GM18511 (cell line): Measurements from ENCODE around the gene IL1RL1.

Experiments
- ATAC-seq: cut with Tn5 transposase; IDR thresholded peaks from one replicate; pipeline ENCODE4 v1.9.1; 2021; ENCODE audit warnings: mild to moderate bottlenecking, moderate library complexity; ENCODE audit not compliant: unreplicated experiment

IL1RL1 gene

DNA sequence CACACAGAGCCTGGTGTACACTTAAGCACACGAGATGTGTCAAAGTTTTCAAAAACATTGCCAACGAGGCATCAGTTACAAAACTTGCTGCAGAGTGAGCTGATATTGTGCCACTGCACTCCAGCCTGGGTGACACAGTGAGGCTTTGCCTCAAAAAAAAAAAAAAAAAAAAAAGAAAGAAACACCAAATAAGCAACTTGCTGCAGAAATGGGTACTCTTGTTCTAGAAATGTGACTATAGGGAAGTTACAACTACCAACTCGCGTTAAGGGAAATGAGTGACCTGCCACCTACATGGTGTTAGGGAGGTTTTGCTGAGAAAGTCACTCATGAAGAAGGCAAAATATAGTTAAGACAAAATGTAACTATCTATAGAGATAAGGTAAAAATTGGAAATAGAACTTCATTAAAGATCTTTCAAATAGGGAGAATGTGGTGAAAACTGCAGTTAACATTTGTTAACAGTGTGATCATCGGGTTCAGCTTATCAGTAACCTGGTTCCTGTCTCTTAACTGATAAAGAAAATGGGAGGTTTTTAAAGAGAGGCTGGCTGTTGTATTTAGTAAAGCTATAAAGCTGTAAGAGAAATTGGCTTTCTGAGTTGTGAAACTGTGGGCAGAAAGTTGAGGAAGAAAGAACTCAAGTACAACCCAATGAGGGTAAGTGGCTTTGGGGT is at the start of gene IL1RL1:
TSS of gene IL1RL1 (plus strand) at position 600 of the 677 bp plus-strand sequence. CDS start 26,702 bp downstream, outside the sequence.
- ATAC-seq, result no peak

- ATAC-seq, result no peak
Observed at GRCh38 chr2:102262216-102263129, 48.9 kb upstream of the IL1RL1 start.

DNA sequence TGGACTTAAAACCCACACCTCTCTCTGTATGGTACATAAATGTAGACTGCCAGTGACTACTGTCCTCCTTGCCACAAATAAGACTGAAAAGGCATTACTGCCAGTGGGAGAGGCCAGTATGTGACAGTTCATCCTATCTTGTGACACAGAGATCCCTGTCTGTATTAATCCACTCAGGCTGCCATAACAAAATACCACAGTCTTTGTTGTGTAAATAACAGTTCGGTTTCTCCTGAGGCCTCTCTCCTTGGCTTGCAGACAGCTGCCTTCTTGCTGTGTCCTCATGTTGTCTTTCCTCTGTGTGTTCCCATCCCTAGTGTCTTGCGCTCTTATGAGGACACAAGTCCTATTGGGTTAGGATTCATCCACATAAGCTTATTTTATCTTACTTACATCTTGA is 46.4 kb upstream of the IL1RL1 start:
- ATAC-seq, result no peak

DNA sequence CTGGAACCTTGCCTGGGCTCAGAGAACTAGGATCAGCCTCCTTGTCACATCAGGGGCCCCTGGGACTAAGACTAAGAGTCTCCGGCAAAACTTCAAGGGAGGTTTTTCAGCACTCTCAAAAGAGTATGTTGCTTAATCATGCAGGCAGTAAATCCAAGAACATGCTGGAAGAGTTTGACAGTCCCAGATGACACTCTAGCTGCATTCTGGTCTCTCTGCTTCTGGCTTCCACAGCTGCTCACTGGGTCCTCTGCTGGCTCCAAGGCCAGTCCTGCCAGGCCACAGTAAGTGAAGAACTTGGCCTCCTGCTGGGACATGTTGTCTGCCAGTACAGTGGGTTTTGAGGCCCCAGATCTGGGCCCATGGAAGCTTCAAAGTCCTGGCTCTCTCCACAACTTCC is 45.2 kb upstream of the IL1RL1 start:
- ATAC-seq, result no peak

- no peak for ATAC-seq
Observed at GRCh38 chr2:102267774-102268173, 43.6 kb upstream of the IL1RL1 start.

DNA sequence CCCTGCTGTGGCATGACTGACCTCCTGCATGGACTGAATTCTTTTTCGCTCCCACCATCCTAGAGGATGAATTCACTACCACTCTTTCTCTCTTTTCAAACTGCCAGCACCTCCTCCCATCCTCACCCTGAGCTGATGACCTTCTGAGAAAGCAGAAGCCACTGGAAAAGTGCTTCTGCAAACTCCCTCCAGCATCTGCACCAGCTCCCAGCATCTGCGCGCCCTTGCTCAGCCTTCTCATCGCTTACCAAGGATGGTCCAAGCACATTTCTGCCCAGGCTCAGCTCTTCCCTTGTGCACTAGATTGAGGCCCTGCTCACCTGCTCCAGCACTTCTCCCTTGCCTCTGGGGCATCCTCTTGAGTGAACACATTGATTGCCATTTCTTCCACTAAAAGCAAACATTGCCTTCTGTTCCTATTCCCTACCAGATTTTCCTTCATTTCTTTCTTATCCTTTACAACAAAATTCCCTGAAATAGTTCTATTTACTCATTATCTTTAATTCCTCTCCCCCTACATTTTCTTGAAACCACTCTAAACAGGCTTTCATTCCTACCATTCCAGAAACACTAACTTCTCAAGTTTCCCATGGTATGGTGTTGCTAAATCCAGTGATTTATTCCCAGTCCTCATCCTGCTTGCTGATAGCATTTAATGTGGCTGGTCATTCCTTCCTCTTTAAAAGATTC is 42.7 kb upstream of the IL1RL1 start:
- ATAC-seq, result no peak

DNA sequence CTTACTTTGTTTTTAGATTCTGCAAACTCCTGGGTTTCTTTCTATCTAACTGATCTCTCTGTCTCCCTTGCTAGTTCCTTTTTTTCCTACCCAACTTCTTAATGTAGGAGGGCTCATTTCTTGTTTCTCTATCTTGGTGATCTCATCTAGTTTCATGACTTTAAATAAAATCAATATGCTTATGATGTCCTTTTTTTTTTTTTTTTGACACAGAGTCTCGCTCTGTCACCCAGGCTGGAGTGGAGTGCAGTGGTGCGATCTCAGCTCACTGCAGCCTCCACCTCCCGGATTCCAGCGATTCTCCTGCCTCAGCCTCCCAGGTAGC is 42.2 kb upstream of the IL1RL1 start:
- no peak for ATAC-seq

DNA sequence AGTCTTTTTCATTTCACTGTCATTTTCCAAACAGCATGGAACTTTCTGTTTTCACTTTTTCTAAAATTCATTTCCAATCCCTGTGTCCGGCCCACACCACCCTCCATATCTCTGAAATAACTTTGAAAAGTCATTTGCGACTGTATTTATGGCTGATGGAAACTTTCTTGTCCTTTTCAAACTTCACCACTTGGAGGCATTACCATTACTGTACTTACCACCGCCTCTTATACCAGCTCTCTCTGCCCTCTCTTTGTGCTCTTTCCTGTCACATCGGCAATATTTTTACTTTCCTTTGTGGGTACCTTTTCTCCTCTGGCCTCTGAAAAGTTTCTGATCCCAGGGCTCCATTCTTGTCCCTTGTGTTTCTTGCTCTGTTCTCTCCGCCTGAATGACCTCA is 39.5 kb upstream of the IL1RL1 start:
- ATAC-seq, result no peak

DNA sequence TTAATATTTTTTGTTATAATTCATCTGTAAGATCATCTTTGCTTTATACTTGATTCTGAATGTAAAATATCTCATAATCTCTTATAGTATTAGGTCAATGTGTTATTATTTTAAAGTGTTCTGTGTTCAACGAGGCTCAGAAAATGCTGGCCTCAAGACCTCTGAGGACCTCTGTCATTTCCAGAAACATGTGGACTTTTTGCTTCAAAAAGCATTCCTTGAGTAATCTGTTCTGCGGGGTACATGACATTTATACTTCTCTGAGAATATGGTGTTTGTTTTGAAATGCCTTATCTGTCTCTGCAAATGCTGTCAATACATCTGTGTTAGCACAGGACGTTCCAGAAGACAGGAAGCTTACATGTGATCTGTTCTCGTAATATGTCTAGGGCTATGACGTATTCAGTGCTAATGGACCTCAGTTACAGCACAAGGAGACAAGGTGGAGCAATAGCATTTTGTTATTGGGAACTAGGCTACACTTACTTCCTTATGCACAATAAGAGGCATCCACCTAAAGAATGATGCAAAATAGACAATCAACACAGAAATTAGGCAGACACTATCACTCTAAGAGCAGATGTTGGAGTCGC is 37.6 kb upstream of the IL1RL1 start:
- no peak for ATAC-seq

GRCh38 chr2:102276549-102277201 is 34.7 kb upstream of the IL1RL1 start:
- ATAC-seq, result no peak

- no peak for ATAC-seq
Observed at GRCh38 chr2:102277202-102277700, 34.1 kb upstream of the IL1RL1 start.

- no peak for ATAC-seq
Observed at GRCh38 chr2:102278720-102279390, 32.5 kb upstream of the IL1RL1 start.

- no peak for ATAC-seq
Observed at GRCh38 chr2:102279391-102279735, 32.0 kb upstream of the IL1RL1 start.

GRCh38 chr2:102282678-102283091 is 28.7 kb upstream of the IL1RL1 start:
- no peak for ATAC-seq

DNA sequence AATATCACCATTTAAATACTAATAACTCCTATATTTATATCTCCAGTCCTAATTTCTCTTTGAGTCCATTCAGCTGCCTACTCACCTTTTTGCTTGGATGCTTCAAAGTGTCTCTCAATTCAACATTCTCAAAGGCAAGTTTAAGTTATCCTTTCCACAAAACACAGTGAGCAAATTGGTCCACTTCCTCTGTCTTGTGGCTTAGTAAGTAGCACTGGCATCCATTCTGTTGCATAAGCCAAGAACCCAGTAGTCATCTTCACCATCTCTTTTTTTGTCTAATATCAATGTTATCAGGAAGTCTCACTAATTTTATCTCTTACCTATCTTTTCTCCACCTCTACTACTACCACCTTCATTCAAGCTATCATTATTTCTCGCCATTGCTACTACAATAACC is 27.4 kb upstream of the IL1RL1 start:
- ATAC-seq, result no peak

GRCh38 chr2:102284611-102285010 is 26.8 kb upstream of the IL1RL1 start:
- no peak for ATAC-seq

- no peak for ATAC-seq
Observed at GRCh38 chr2:102285368-102285767, 26.0 kb upstream of the IL1RL1 start.

DNA sequence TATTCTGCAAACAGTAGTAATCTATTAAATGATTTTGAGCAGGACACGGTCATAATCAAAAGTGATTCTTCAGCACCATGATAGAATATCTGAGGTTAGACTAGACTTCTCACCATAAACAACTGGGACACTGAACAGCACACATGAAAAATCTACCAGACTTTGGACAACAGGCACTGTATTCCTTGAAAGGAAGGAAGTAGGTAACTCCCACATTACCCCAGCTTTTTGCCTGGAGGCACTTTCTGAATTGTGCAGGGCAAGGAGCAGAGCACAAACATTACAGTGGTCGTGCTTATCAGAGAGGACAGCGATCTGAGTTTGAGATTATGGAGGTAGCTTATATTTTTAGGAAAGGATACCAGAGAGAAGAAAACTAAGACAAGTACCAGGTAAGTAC is 25.3 kb upstream of the IL1RL1 start:
- ATAC-seq, result no peak

DNA sequence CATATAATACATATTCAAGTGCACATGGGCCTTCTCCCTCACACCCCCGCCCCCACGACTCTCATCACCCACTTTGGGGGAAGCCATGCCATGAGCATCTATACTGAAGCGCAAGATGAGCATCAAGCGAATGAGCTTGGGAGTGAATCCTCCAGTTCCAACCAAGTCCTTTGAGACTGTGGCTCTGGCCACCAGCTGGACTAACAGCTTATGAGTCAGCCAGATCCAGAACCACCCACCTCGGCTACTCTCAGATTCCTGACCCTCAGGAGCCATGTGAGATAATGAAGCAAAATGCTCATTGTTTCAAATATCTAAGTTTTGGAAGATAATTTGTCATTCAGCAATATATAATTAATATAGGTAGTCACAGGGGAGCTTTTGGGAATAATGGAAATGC is 22.2 kb upstream of the IL1RL1 start:
- ATAC-seq, result no peak

GRCh38 chr2:102290594-102290993 is 20.8 kb upstream of the IL1RL1 start:
- no peak for ATAC-seq
